ENCODE results near the gene GOLGA8T.
"Not testable (repeated sequence)": the region's sequence is repeated elsewhere in the genome, so short reads cannot be mapped to it uniquely, and the experiment has no call there.

DNA sequence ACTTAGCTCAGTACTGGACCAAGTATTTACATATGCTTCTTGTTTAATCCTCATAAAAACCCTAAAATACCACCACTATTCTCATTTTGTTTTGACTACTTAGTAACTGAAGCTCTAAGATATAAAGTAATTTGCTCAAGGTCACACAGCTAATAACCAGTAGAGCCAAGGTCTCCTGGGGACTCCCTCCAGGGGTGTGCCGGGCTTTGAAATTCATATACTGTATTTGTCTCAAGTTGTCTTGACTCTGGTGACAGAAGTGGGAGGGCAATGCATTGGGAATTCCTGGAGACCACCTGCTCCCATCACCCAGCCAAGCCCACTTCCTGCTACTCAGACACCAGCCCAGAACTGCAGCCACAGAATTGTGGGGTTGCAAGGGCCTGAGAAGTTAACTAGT is 54.9 kb downstream of the GOLGA8T start:
- TF ChIP-seq, protein P1, sequence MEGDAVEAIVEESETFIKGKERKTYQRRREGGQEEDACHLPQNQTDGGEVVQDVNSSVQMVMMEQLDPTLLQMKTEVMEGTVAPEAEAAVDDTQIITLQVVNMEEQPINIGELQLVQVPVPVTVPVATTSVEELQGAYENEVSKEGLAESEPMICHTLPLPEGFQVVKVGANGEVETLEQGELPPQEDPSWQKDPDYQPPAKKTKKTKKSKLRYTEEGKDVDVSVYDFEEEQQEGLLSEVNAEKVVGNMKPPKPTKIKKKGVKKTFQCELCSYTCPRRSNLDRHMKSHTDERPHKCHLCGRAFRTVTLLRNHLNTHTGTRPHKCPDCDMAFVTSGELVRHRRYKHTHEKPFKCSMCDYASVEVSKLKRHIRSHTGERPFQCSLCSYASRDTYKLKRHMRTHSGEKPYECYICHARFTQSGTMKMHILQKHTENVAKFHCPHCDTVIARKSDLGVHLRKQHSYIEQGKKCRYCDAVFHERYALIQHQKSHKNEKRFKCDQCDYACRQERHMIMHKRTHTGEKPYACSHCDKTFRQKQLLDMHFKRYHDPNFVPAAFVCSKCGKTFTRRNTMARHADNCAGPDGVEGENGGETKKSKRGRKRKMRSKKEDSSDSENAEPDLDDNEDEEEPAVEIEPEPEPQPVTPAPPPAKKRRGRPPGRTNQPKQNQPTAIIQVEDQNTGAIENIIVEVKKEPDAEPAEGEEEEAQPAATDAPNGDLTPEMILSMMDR (IDR thresholded peaks at IDR 0.05 in 2 of 3, conservative IDR thresholded peaks at IDR 0.05 in 1 of 3; ENCODE audit: borderline replicate concordance in 1 of 3, insufficient read depth in 1 of 3, low read depth in 2 of 3, low read length in 2 of 3) = not testable (repeated sequence)
- not testable (repeated sequence) for TF ChIP-seq CEBPB (IDR thresholded peaks at IDR 0.05; ENCODE audit: low read depth); SRF (IDR thresholded peaks at IDR 0.05; ENCODE audit: low read depth); EZH2phosphoT487 (IDR thresholded peaks at IDR 0.05; ENCODE audit: borderline replicate concordance)
- TF ChIP-seq, protein P2, sequence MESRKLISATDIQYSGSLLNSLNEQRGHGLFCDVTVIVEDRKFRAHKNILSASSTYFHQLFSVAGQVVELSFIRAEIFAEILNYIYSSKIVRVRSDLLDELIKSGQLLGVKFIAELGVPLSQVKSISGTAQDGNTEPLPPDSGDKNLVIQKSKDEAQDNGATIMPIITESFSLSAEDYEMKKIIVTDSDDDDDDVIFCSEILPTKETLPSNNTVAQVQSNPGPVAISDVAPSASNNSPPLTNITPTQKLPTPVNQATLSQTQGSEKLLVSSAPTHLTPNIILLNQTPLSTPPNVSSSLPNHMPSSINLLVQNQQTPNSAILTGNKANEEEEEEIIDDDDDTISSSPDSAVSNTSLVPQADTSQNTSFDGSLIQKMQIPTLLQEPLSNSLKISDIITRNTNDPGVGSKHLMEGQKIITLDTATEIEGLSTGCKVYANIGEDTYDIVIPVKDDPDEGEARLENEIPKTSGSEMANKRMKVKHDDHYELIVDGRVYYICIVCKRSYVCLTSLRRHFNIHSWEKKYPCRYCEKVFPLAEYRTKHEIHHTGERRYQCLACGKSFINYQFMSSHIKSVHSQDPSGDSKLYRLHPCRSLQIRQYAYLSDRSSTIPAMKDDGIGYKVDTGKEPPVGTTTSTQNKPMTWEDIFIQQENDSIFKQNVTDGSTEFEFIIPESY (IDR thresholded peaks at IDR 0.05; ENCODE audit: extremely low read depth, insufficient replicate concordance, low read length) = not testable (repeated sequence)

Measured in HCT116 (cell line).